Measurements from ENCODE around the gene ZMYND8. TPM values are rescaled to one million over a fixed set of nuclear protein-coding genes. Genes with fewer than 3 reads are reported as not detected.
"Not testable (repeated sequence)": the region's sequence is repeated elsewhere in the genome, so short reads cannot be mapped to it uniquely, and the experiment has no call there.

ZMYND8 gene
- total RNA-seq, 1 donor from 2014 or later, result 45.7 TPM

DNA sequence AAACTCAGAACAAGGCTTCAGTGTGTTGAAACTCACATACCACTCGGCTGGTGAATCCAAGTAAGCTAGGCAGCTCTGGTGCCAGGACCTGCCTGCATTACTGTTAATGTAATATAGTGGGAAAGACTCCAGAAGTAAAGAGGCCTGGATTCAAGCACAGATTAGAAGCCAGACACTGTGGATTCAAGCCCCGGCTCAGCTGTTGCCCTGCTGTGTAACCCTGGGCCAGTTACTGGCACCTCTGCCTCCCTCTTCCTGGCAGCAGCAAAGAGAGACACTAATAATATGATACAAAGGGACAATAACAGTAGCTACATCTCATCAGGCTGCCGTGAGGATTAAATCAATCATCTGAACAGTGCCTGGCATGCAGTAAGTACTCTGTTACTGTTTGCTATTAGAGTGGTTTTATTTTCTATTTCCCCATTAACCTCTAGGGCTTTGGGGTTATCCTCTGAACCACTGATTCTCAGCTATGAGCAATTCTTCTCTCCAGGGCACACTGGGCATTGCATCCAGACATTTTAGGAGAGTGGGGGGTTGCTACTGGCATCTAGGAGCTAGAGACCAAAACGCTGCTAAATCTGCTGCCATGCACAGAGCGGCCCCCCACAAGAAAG, 92.9 kb downstream of the ZMYND8 start:
- ATAC-seq (no peak), DNase-seq (no peak)
- Histone ChIP-seq H3K4me3 (no peak overlapping the region), H3K4me1 (peaks cover 10% of the 10 kb centered on the region), H3K9me3 (no peaks in the 10 kb centered on the region), H3K27ac (no peak overlapping the region), H3K27me3 (no peaks in the 10 kb centered on the region), H3K36me3 (peaks cover 48% of the 10 kb centered on the region)
- intact Hi-C loops (cut with DNase I), result no loop called here
- no peak for TF ChIP-seq CTCF (IDR thresholded peaks at IDR 0.05)

DNA sequence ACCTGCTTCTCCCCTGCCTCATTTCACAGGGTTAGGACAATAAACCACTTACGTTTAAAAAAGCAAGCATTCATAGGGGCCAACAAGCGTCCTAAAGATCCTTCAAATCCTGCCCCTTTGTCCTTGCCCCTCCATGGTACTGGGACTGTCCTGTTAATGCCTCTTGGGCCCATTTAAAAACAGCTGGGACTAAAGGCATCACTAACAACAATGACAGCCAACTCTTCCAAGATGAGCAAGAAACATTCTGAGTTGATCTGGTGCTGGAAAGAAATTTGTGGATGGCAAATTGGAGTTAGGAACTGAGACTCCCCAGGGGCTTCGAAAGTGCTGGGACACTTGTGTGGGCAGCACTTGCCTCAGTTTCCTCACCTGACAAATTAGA, 93.4 kb downstream of the ZMYND8 start:
- no peak overlapping the region for H3K4me3 ChIP-seq
- H3K4me1 ChIP-seq, result peaks cover 15% of the 10 kb centered on the region
- DNase-seq, result no peak
- no peaks in the 10 kb centered on the region for H3K27me3 ChIP-seq
- TF ChIP-seq CTCF (IDR thresholded peaks at IDR 0.05), result no peak
- no peak for ATAC-seq
- H3K27ac ChIP-seq, result no peak overlapping the region
- no peaks in the 10 kb centered on the region for H3K9me3 ChIP-seq
- intact Hi-C loops (cut with DNase I), result no loop called here
- H3K36me3 ChIP-seq, result peaks cover 48% of the 10 kb centered on the region

GRCh38 chr20:47262365-47263013, 94.0 kb downstream of the ZMYND8 start:
- TF ChIP-seq CTCF (IDR thresholded peaks at IDR 0.05), result no peak
- peaks cover 43% of the 10 kb centered on the region for H3K36me3 ChIP-seq
- H3K4me3 ChIP-seq, result no peak overlapping the region
- H3K27me3 ChIP-seq, result no peaks in the 10 kb centered on the region
- peaks cover 21% of the 10 kb centered on the region for H3K4me1 ChIP-seq
- ATAC-seq (no peak), DNase-seq (no peak)
- no peaks in the 10 kb centered on the region for H3K9me3 ChIP-seq
- intact Hi-C loops (cut with DNase I), result no loop called here
- H3K27ac ChIP-seq, result no peak overlapping the region

DNA sequence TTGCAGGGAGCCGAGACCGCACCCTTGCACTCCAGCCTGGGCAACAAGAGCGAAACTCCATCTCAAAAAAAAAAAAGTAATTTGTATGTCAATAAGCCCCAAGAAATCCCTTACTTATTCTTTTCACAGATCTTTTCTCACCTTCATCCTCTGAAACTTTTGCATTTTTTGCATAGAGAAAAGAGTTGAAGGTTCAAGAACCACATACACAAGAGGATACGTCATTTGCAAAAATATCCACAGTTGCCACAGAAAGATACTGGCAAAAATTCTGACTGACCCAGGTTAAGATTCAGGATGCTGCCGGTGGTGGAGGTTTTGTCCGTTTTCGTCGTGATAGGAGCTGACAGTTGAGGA, 94.5 kb downstream of the ZMYND8 start:
- H3K4me1 ChIP-seq, result peaks cover 23% of the 10 kb centered on the region
- no peak for TF ChIP-seq CTCF (IDR thresholded peaks at IDR 0.05)
- no peak overlapping the region for H3K4me3 ChIP-seq
- no peak overlapping the region for H3K27ac ChIP-seq
- ATAC-seq, result no peak
- H3K27me3 ChIP-seq, result no peaks in the 10 kb centered on the region
- peaks cover 39% of the 10 kb centered on the region for H3K36me3 ChIP-seq
- no peak for DNase-seq
- intact Hi-C loops (cut with DNase I), result no loop called here
- H3K9me3 ChIP-seq, result no peaks in the 10 kb centered on the region

GRCh38 chr20:47261161-47261774, 95.2 kb downstream of the ZMYND8 start:
- ATAC-seq; H3K27me3 ChIP-seq; H3K27ac ChIP-seq; H3K9me3 ChIP-seq; H3K4me3 ChIP-seq; intact Hi-C loops (cut with DNase I); DNase-seq: not testable (repeated sequence)
- H3K4me1 ChIP-seq, result peaks cover 27% of the 10 kb centered on the region
- H3K36me3 ChIP-seq, result peaks cover 39% of the 10 kb centered on the region

GRCh38 chr20:47260540-47261126, 95.9 kb downstream of the ZMYND8 start:
- ATAC-seq; H3K9me3 ChIP-seq; intact Hi-C loops (cut with DNase I); H3K4me3 ChIP-seq; DNase-seq; H3K27ac ChIP-seq; H3K27me3 ChIP-seq: not testable (repeated sequence)
- peaks cover 35% of the 10 kb centered on the region for H3K36me3 ChIP-seq
- peaks cover 27% of the 10 kb centered on the region for H3K4me1 ChIP-seq
